Endothelial cell (in vitro differentiated cells): ENCODE data around the gene HABP2. TPM values are rescaled to one million over a fixed set of nuclear protein-coding genes. Genes with fewer than 3 reads are reported as not detected.

ENCODE experiments used
- DNase-seq: peaks from one replicate; pipeline ENCODE4 v3.0.0; 2021; ENCODE audit warnings: low spot score
- H3K27ac Mint-ChIP-seq: one replicate; pipeline ENCODE4 v1.8.0; 2021; ENCODE audit warnings: mixed read lengths, inconsistent platforms; ENCODE audit not compliant: unreplicated experiment
- H3K27me3 Mint-ChIP-seq: one replicate; pipeline ENCODE4 v1.8.0; 2021; ENCODE audit warnings: mild to moderate bottlenecking, moderate library complexity, mixed read lengths, inconsistent platforms; ENCODE audit not compliant: unreplicated experiment
- H3K36me3 Mint-ChIP-seq: one replicate; pipeline ENCODE4 v1.8.0; 2021; ENCODE audit warnings: mild to moderate bottlenecking, low read depth, mixed read lengths, inconsistent platforms; ENCODE audit not compliant: unreplicated experiment
- H3K4me1 Mint-ChIP-seq: one replicate; pipeline ENCODE4 v1.8.0; 2021; ENCODE audit warnings: mild to moderate bottlenecking, mixed read lengths, inconsistent platforms; ENCODE audit not compliant: unreplicated experiment
- H3K4me3 Mint-ChIP-seq: one replicate; pipeline ENCODE4 v1.8.0; 2021; ENCODE audit warnings: mild to moderate bottlenecking, mixed read lengths, inconsistent platforms; ENCODE audit not compliant: unreplicated experiment
- H3K9me3 Mint-ChIP-seq: one replicate; pipeline ENCODE4 v1.8.0; 2021; ENCODE audit warnings: mixed read lengths, inconsistent platforms; ENCODE audit not compliant: unreplicated experiment
- long read RNA-seq: library from polyadenylated mRNA; unstranded; transcript quantifications from one replicate; pipeline ENCODE4 v2.0.0, GENCODE V29; 2020; ENCODE audit not compliant: unreplicated experiment
- total RNA-seq: library from RNA; stranded (reverse); fragmentation: NEBNext Ultra II Directional; extraction: Animal tissue kit (Norgen Biotek cat#: 25700); gene quantifications from one replicate; pipeline ENCODE4 v1.2.1, GENCODE V29; 2021; ENCODE audit not compliant: unreplicated experiment
- TF ChIP-seq, protein P1 (sequence below): fragments of 200-600 bp; sonication (generic); IDR thresholded peaks from one replicate; pipeline ENCODE4 v1.5.0; 2021; ENCODE audit warnings: antibody characterized with exemption; ENCODE audit not compliant: unreplicated experiment

Gene HABP2
- total RNA-seq = not detected
- long read RNA-seq = 0 reads

DNA sequence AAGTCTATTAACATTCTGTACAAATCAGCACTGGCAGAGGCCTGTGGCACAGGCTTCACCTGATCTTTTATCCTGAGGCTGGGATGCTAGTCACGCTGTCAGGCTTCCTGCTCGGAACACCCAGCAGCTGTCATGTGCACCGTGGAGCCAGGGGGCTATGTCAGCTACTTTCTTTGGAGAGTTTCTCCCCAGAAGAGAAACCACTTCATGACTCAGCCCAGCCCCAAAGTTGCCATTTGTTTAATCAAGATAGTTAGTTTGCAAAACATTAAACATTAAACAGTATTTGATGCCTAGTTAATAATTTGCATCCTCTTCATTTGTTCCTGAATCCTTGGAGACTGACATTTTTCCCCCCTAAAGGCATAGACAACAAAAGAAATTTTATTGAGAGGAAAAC lies at the start of gene HABP2:
Gene HABP2 (plus strand): TSS at position 353 of the 400 bp plus-strand sequence. CDS start 69 bp downstream, outside the sequence.
- no peak for DNase-seq
- no peaks in the 10 kb centered on the region for H3K36me3 Mint-ChIP-seq
- H3K4me1 Mint-ChIP-seq = peaks cover 8% of the 10 kb centered on the region
- no peaks in the 10 kb centered on the region for H3K9me3 Mint-ChIP-seq
- H3K27me3 Mint-ChIP-seq = peaks cover 2% of the 10 kb centered on the region
- no peak within 1 kb of the TSS for H3K27ac Mint-ChIP-seq
- TF ChIP-seq, protein P1, sequence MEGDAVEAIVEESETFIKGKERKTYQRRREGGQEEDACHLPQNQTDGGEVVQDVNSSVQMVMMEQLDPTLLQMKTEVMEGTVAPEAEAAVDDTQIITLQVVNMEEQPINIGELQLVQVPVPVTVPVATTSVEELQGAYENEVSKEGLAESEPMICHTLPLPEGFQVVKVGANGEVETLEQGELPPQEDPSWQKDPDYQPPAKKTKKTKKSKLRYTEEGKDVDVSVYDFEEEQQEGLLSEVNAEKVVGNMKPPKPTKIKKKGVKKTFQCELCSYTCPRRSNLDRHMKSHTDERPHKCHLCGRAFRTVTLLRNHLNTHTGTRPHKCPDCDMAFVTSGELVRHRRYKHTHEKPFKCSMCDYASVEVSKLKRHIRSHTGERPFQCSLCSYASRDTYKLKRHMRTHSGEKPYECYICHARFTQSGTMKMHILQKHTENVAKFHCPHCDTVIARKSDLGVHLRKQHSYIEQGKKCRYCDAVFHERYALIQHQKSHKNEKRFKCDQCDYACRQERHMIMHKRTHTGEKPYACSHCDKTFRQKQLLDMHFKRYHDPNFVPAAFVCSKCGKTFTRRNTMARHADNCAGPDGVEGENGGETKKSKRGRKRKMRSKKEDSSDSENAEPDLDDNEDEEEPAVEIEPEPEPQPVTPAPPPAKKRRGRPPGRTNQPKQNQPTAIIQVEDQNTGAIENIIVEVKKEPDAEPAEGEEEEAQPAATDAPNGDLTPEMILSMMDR = no peak
- no peak within 1 kb of the TSS for H3K4me3 Mint-ChIP-seq

DNA sequence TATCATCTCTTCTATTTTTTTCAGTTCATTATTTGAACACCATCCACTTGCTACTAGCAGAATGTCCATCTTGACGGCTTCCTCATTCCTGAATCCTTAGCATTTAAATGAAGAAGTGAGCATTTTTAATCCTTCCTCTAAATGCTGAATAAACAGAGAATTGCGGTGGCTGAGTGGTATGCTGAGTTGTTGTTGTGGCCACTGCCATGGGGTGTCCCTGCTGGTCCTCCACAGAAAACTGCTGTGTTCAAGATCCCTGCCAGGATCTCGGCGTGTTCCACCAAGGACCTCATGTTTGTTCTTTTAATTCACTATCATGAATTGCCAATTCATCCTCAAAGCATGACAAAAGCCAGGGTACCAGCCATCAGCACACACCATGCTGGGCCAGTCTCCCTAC lies 48.9 kb upstream of the HABP2 start:
- DNase-seq = no peak
- Mint-ChIP-seq H3K4me3 (no peak overlapping the region), H3K27me3 (peaks cover 3% of the 10 kb centered on the region), H3K27ac (no peak overlapping the region), H3K36me3 (peaks cover 4% of the 10 kb centered on the region), H3K4me1 (peaks cover 5% of the 10 kb centered on the region), H3K9me3 (no peaks in the 10 kb centered on the region)
- TF ChIP-seq, protein P1 = no peak

DNA sequence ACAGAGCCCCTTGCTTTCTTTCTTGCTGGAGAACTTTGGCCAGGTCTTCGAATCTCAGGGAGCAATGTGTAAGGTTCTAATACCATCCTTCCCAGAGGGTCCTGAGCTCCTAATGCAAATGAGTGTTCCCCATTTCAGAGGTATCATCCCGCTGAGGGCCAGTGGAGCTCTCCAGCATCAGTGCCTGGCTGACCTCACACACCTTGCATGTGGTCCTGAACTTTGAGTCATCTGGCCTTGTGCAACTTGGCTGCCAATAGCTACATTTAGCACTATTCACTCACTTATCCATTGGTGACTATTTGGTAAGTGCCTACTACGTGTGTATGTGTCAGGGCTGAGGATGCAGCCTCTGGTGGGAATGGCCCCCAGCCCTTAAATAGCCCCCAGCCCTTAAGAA lies 48.4 kb upstream of the HABP2 start:
- no peak for DNase-seq
- H3K4me3 Mint-ChIP-seq = no peak overlapping the region
- peaks cover 5% of the 10 kb centered on the region for H3K4me1 Mint-ChIP-seq
- H3K9me3 Mint-ChIP-seq = no peaks in the 10 kb centered on the region
- TF ChIP-seq, protein P1 = no peak
- no peak overlapping the region for H3K27ac Mint-ChIP-seq
- peaks cover 3% of the 10 kb centered on the region for H3K27me3 Mint-ChIP-seq
- peaks cover 4% of the 10 kb centered on the region for H3K36me3 Mint-ChIP-seq

DNA sequence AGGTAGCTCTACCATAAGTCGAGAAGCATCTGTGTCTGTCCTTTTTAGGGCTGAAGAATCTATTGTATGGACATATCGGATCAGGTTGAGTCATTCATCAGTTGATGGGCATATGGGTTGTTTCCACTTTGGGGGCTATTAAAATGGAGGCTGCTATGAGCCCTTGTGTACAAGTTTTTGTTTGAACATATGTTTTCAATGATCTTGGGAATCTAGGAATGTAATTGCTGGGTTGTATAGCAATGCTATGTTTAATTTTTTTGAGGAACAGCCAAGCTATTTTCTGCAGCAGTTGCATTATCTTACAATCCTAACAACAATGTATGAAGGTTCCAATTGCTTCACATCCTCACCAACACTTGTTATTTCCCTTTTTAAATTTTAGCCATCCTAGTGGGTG lies 46.4 kb upstream of the HABP2 start:
- H3K4me3 Mint-ChIP-seq = no peak overlapping the region
- no peak overlapping the region for H3K27ac Mint-ChIP-seq
- H3K27me3 Mint-ChIP-seq = peaks cover 3% of the 10 kb centered on the region
- TF ChIP-seq, protein P1 = no peak
- H3K36me3 Mint-ChIP-seq = peaks cover 4% of the 10 kb centered on the region
- H3K4me1 Mint-ChIP-seq = no peaks in the 10 kb centered on the region
- no peak for DNase-seq
- no peaks in the 10 kb centered on the region for H3K9me3 Mint-ChIP-seq

GRCh38 chr10:113511419-113511818 lies 41.4 kb upstream of the HABP2 start:
- DNase-seq = no peak
- no peak overlapping the region for H3K27ac Mint-ChIP-seq
- TF ChIP-seq, protein P1 = no peak
- peaks cover 5% of the 10 kb centered on the region for H3K9me3 Mint-ChIP-seq
- H3K27me3 Mint-ChIP-seq = peaks cover 2% of the 10 kb centered on the region
- H3K4me1 Mint-ChIP-seq = no peaks in the 10 kb centered on the region
- H3K36me3 Mint-ChIP-seq = no peaks in the 10 kb centered on the region
- H3K4me3 Mint-ChIP-seq = no peak overlapping the region
